OCI-LY7 (cell line): ENCODE data around the gene GRK3.

Source experiments
- EZH2phosphoT487 ChIP-seq: fragments of 200-600 bp; sonication (generic); IDR thresholded peaks from 2 replicates; pipeline ENCODE4 v1.6.1; 2018; ENCODE audit warnings: low read depth, borderline replicate concordance, mild to moderate bottlenecking, mixed run types, antibody characterized with exemption, low read length, moderate library complexity, mixed read lengths
- TF ChIP-seq, protein P1 (sequence below): fragments of 200-600 bp; sonication (generic); conservative IDR thresholded peaks from 2 replicates; pipeline ENCODE4 v1.5.1; 2014; ENCODE audit warnings: mild to moderate bottlenecking, antibody characterized with exemption, low read length, moderate library complexity, mixed read lengths

DNA sequence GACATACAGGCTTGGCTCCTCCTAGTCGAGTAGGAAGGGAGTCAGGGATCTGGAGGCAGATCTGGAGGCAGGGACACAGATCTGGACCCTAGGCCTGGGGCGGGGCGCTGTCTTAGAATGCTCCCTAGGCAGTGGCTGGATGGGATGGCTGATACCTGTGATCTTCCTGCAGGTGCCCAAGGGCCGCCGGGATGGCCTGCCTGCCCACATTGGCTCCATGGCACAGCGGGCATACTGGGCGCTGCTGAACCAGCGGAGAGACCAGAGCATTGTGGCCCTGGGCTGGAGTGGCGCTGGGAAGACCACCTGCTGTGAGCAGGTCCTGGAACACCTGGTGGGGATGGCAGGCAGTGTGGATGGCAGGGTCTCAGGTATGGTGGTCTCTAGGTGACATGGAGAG is 212.9 kb downstream of the GRK3 start:
- TF ChIP-seq, protein P1, sequence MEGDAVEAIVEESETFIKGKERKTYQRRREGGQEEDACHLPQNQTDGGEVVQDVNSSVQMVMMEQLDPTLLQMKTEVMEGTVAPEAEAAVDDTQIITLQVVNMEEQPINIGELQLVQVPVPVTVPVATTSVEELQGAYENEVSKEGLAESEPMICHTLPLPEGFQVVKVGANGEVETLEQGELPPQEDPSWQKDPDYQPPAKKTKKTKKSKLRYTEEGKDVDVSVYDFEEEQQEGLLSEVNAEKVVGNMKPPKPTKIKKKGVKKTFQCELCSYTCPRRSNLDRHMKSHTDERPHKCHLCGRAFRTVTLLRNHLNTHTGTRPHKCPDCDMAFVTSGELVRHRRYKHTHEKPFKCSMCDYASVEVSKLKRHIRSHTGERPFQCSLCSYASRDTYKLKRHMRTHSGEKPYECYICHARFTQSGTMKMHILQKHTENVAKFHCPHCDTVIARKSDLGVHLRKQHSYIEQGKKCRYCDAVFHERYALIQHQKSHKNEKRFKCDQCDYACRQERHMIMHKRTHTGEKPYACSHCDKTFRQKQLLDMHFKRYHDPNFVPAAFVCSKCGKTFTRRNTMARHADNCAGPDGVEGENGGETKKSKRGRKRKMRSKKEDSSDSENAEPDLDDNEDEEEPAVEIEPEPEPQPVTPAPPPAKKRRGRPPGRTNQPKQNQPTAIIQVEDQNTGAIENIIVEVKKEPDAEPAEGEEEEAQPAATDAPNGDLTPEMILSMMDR: no peak
- TF ChIP-seq EZH2phosphoT487: no peak
